ENCODE data around the gene ISG15. TPM values are rescaled to one million over a fixed set of nuclear protein-coding genes. Genes with fewer than 3 reads are reported as not detected.

ISG15 gene
- total and polyA plus RNA-seq, 9 of the 15 experiments (the other 6 are each of a cell fraction or from before 2014, with no cell fraction given): 0.40 to 58.3 (median 12.2) TPM

DNA sequence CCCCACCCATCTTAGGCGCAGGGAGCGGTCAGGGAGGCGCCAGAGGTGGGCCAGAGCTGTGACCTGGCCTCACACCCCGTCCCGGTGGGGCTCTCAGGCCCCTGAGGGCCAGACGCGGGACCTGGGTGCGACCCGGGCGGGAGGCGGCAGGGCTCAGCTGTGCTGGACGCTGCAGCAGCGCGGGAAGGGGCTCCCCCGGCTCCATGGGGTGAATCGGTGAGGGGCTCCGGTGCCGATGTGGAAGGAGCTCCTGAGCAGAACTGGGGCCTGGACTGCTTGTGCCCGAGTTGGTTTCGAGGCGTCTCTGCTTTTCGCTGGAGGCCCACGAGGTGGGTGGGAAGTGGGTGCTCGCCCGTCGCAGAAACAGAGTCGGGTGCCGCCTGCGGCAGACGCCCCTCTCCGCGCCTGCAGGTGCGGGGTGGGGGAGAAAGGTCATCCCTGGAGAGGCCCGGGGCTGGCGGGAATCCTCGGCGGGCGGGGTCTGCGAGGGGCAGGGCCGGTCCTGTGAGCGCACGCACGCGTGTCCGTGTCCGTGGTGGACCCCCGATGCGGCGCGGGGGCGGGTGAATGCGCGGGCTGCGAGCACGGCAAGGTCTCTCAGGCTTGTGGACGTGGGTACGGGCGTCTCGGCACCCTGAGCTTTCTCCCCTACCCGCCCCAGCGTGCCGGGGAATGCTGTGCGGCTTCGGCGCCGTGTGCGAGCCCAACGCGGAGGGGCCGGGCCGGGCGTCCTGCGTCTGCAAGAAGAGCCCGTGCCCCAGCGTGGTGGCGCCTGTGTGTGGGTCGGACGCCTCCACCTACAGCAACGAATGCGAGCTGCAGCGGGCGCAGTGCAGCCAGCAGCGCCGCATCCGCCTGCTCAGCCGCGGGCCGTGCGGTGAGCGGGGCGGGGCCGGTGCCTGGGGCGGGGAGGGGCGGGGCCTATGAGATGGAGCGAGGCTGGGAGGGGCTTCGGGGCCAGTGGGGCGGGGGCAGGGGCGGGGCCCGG, 27.0 kb downstream of the ISG15 start (continued):
- TF ChIP-seq, protein P1, sequence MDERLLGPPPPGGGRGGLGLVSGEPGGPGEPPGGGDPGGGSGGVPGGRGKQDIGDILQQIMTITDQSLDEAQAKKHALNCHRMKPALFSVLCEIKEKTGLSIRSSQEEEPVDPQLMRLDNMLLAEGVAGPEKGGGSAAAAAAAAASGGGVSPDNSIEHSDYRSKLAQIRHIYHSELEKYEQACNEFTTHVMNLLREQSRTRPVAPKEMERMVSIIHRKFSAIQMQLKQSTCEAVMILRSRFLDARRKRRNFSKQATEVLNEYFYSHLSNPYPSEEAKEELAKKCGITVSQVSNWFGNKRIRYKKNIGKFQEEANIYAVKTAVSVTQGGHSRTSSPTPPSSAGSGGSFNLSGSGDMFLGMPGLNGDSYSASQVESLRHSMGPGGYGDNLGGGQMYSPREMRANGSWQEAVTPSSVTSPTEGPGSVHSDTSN (CRISPR knock-in tag; IDR thresholded peaks at IDR 0.05; ENCODE audit: low read depth): no peak
- TF ChIP-seq, protein P1 (tag; conservative IDR thresholded peaks at IDR 0.05; ENCODE audit: low read depth): no peak
- TF ChIP-seq, protein P2, sequence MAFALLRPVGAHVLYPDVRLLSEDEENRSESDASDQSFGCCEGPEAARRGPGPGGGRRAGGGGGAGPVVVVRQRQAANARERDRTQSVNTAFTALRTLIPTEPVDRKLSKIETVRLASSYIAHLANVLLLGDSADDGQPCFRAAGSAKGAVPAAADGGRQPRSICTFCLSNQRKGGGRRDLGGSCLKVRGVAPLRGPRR (CRISPR knock-in tag; IDR thresholded peaks at IDR 0.05): no peak
- TF ChIP-seq MEF2A (IDR thresholded peaks at IDR 0.05; ENCODE audit: control insufficient read depth, low read depth, low read length) (no peak), BRCA1 (IDR thresholded peaks at IDR 0.05) (no peak), BRCA1 (CRISPR knock-in tag; IDR thresholded peaks at IDR 0.05) (no peak), TAF9B (IDR thresholded peaks at IDR 0.05; ENCODE audit: partially characterized antibody) (no peak), MCM2 (IDR thresholded peaks at IDR 0.05; ENCODE audit: low read depth) (no peak), BRD4 (IDR thresholded peaks at IDR 0.05) (no peak), NFYB (IDR thresholded peaks at IDR 0.05; ENCODE audit: extremely low read depth, insufficient read length) (no peak), ILF3 (IDR thresholded peaks at IDR 0.05; ENCODE audit: borderline replicate concordance) (no peak), ELF1 (tag; IDR thresholded peaks at IDR 0.05) (no peak)
- TF ChIP-seq, protein P3, sequence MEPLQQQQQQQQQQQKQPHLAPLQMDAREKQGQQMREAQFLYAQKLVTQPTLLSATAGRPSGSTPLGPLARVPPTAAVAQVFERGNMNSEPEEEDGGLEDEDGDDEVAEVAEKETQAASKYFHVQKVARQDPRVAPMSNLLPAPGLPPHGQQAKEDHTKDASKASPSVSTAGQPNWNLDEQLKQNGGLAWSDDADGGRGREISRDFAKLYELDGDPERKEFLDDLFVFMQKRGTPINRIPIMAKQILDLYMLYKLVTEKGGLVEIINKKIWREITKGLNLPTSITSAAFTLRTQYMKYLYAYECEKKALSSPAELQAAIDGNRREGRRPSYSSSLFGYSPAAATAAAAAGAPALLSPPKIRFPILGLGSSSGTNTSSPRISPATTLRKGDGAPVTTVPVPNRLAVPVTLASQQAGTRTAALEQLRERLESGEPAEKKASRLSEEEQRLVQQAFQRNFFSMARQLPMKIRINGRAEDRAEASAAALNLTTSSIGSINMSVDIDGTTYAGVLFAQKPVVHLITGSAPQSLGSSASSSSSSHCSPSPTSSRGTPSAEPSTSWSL (CRISPR knock-in tag; IDR thresholded peaks at IDR 0.05; ENCODE audit: borderline replicate concordance): no peak
- TF ChIP-seq, protein P4, sequence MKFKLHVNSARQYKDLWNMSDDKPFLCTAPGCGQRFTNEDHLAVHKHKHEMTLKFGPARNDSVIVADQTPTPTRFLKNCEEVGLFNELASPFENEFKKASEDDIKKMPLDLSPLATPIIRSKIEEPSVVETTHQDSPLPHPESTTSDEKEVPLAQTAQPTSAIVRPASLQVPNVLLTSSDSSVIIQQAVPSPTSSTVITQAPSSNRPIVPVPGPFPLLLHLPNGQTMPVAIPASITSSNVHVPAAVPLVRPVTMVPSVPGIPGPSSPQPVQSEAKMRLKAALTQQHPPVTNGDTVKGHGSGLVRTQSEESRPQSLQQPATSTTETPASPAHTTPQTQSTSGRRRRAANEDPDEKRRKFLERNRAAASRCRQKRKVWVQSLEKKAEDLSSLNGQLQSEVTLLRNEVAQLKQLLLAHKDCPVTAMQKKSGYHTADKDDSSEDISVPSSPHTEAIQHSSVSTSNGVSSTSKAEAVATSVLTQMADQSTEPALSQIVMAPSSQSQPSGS (CRISPR knock-in tag; IDR thresholded peaks at IDR 0.05): no peak
- TF ChIP-seq, protein P5, sequence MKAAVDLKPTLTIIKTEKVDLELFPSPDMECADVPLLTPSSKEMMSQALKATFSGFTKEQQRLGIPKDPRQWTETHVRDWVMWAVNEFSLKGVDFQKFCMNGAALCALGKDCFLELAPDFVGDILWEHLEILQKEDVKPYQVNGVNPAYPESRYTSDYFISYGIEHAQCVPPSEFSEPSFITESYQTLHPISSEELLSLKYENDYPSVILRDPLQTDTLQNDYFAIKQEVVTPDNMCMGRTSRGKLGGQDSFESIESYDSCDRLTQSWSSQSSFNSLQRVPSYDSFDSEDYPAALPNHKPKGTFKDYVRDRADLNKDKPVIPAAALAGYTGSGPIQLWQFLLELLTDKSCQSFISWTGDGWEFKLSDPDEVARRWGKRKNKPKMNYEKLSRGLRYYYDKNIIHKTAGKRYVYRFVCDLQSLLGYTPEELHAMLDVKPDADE (conservative IDR thresholded peaks at IDR 0.05; ENCODE audit: control insufficient read depth, low read depth, low read length): no peak
- TF ChIP-seq, protein P6, sequence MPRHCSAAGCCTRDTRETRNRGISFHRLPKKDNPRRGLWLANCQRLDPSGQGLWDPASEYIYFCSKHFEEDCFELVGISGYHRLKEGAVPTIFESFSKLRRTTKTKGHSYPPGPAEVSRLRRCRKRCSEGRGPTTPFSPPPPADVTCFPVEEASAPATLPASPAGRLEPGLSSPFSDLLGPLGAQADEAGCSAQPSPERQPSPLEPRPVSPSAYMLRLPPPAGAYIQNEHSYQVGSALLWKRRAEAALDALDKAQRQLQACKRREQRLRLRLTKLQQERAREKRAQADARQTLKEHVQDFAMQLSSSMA (CRISPR knock-in tag; IDR thresholded peaks at IDR 0.05): no peak
- TF ChIP-seq, protein P7, sequence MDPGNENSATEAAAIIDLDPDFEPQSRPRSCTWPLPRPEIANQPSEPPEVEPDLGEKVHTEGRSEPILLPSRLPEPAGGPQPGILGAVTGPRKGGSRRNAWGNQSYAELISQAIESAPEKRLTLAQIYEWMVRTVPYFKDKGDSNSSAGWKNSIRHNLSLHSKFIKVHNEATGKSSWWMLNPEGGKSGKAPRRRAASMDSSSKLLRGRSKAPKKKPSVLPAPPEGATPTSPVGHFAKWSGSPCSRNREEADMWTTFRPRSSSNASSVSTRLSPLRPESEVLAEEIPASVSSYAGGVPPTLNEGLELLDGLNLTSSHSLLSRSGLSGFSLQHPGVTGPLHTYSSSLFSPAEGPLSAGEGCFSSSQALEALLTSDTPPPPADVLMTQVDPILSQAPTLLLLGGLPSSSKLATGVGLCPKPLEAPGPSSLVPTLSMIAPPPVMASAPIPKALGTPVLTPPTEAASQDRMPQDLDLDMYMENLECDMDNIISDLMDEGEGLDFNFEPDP (CRISPR knock-in tag; IDR thresholded peaks at IDR 0.05): peak; percentile 31; the same call in 1 of the 2 replicates
